Cerebellar cortex (tissue), 1 donor: ENCODE measurements around the gene DNAH3.

ENCODE experiments used
- DNase-seq: peaks from one replicate; pipeline ENCODE4 v3.0.0-alpha.2; 2015; ENCODE audit warnings: low spot score

DNAH3 gene

GRCh38 chr16:20906341-20907255, 244.0 kb downstream of the DNAH3 start:
- no peak for DNase-seq

- DNase-seq = no peak
Observed at GRCh38 chr16:20905576-20905975, 245.1 kb downstream of the DNAH3 start.

GRCh38 chr16:20904507-20905081, 246.1 kb downstream of the DNAH3 start:
- DNase-seq = no peak

GRCh38 chr16:20903899-20904506, 246.6 kb downstream of the DNAH3 start:
- no peak for DNase-seq

GRCh38 chr16:20903116-20903898, 247.3 kb downstream of the DNAH3 start:
- no peak for DNase-seq

GRCh38 chr16:20902426-20902825, 248.2 kb downstream of the DNAH3 start:
- no peak for DNase-seq

- peak; percentile 75 for DNase-seq
Observed at GRCh38 chr16:20901436-20902112, 249.1 kb downstream of the DNAH3 start.

- no peak for DNase-seq
Observed at GRCh38 chr16:20901068-20901435, 249.6 kb downstream of the DNAH3 start.

- peak; percentile 99 for DNase-seq
Observed at GRCh38 chr16:20900299-20901067, 250.2 kb downstream of the DNAH3 start, which contains the start of the genes DCUN1D3 and LYRM1. Gene DCUN1D3 (minus strand): TSS chr16:20900358. CDS start chr16:20862538, 37,820 bp downstream. Gene LYRM1 (plus strand): TSS chr16:20900771. CDS start chr16:20915556, 14,785 bp downstream.

- peak; percentile 11 for DNase-seq
Observed at GRCh38 chr16:20899477-20900298, 251.0 kb downstream of the DNAH3 start.

GRCh38 chr16:20899071-20899470, 251.6 kb downstream of the DNAH3 start:
- DNase-seq = peak; percentile 18

- no peak for DNase-seq
Observed at GRCh38 chr16:20897922-20898321, 252.7 kb downstream of the DNAH3 start.

GRCh38 chr16:20897253-20897897, 253.3 kb downstream of the DNAH3 start:
- DNase-seq = no peak

GRCh38 chr16:20894388-20894787, 256.3 kb downstream of the DNAH3 start:
- no peak for DNase-seq

- no peak for DNase-seq
Observed at GRCh38 chr16:20889625-20890275, 260.9 kb downstream of the DNAH3 start.

- DNase-seq = no peak
Observed at GRCh38 chr16:20887207-20887606, 263.4 kb downstream of the DNAH3 start.

- DNase-seq = no peak
Observed at GRCh38 chr16:20886320-20886719, 264.3 kb downstream of the DNAH3 start.

- DNase-seq = no peak
Observed at GRCh38 chr16:20884240-20884556, 266.4 kb downstream of the DNAH3 start.
